HG03520 (cell line): Measurements from ENCODE around the gene HOXD8.

Experiments used
- ATAC-seq: cut with Tn5 transposase; IDR thresholded peaks from one replicate; pipeline ENCODE4 v1.9.1; 2021; ENCODE audit warnings: mild to moderate bottlenecking, moderate library complexity; ENCODE audit not compliant: unreplicated experiment

Gene HOXD8

DNA sequence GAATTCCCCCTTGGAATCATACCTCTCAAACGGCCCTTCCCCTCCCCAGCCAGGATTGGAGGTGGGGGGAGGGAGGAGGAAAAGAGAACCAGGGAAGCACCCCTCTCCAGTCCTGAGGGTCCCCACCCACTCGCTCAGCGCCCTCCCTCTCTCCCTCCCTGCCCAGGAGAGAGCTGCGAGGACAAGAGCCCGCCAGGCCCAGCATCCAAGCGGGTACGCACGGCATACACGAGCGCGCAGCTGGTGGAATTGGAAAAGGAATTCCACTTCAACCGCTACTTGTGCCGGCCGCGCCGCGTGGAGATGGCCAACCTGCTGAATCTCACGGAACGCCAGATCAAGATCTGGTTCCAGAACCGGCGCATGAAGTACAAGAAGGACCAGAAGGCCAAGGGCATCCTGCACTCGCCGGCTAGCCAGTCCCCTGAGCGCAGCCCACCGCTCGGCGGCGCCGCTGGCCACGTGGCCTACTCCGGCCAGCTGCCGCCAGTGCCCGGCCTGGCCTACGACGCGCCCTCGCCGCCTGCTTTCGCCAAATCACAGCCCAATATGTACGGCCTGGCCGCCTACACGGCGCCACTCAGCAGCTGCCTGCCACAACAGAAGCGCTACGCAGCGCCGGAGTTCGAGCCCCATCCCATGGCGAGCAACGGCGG is 42.0 kb downstream of the HOXD8 start:
- no peak for ATAC-seq

GRCh38 chr2:176172007-176172894 is 42.7 kb downstream of the HOXD8 start:
- ATAC-seq: no peak

DNA sequence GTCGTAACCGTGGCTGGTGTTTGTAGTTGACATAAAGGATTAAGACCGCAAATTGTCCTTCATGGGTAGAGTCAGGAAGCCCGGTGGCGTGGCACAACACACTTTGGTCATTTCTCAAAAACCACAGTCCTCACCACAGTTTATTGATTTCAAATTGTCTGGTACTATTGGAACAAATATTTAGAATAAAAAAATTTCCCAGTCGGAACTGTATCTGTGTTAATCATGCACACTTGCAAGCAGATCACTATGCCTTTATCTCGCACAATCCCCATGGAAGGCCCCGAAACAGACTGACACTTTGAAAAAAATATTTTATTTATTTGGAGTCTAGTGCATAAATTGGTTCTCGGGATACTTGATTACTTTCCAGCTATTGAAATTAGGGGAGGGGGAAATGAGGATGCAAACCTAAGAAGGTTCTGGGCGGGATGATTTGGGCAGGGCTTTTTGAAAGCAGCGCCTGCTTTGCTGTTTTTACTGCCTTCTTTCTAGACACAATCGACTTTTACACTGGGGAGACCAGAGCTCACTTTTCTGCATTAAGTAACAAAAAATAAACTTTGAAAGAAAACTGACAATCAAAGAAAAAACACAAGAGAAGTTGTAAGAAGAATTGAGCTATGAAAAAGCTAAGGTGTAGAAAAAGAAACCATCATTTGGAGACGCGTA is 43.5 kb downstream of the HOXD8 start:
- ATAC-seq: no peak

DNA sequence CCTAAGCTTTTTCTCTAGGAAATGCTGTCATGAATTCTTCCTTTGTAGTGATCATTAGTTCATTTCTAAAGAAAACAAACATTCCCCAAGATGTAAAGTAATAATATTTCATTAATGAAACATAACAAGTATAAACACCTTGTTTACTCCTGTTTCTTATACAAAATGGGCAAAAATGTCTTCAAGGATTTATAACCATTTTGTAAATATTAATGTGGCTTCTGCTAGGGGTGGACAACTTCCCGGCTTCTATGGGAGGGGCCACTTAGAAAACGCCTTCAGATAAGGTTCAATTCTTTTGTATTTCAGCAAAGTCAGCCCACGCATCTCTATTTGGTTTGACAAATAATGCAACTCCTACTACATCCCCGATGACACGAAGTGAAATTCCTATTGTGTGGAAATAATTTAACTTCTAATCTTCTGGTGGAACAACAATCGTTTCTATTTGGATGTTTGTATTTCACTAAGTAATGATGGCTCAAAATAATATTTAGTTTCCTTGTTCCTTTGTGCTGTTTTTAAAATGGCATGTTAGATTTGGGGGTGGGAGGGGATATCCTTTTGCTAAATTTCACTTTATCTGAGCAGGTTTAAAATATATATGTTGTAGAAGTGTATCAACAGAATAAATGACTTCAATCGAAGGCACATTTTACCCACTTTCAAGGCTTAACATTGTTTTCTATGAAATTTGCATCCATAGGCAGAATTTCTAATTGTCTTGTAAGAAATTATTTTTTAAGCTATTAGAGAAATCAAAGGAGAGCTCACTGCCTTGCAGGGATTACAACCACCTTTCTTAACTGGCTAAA is 44.3 kb downstream of the HOXD8 start:
- ATAC-seq: no peak

GRCh38 chr2:176174382-176174823 is 44.9 kb downstream of the HOXD8 start:
- ATAC-seq: no peak

DNA sequence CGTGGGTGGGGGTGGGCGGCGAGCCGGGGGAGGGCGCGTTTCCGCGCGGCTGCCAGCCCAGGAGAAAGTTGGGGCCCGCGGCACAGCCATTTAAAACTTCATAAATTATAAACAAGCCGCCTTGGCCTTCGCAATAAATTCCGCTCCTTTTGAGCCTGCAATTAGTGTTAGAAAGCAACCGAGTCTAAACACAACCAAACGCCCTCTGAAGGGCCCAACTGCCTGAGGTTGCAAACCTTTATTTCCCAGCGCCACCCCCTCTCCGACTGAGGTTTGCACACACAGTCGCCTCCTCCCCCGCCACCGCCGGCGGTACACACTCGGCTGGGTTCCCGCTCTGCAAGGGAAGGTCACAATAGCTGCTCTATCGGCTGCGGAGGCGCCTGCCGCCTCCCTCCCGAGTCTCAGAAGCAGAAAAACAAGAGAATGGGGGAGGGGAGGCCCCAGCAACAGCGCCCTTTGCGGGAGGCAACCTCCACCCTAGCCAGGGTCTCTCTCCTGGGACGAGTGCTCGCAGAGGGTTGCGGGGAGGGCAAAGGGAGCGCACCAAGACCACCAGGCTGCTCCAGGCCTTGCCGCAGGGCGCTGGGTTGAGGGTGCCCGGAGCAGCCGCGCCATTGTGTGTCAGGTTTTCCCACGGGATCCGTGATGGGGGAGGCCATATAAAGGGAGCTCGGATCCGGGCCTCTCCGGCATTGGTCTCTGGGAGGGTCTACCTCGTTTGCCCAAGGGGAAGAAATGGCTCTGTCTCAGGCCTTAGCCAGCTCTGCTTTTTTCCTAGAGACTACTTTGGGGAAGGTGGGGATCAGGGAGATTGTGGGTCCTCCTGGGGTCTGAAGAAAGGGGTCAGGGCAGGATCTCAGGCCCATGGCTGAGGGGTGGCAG is 45.6 kb downstream of the HOXD8 start:
- no peak for ATAC-seq

- ATAC-seq: no peak
These were observed 46.5 kb downstream of the HOXD8 start for GRCh38 chr2:176175709-176176607.

DNA sequence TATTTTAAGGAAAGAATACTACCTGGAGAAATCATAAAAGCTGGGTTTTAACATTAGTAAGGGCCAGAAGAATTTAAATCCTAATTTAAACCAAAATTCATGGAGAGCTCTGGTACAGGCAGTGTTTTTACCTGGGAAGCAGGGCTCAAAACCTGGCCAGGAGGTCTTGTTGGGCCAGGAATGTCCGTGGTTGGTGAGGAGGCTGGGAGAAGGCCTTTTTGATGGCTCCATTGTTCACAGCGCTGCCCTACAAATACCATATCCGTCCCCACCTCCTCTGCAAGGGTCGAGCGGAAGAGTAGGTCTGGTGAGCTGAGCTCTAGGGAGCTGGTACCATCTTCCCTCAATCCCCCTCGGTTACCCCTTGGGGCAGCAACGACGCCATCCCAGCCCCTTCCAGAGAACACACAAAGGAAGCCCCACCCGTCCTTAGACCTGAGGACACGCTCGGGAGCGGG is 48.1 kb downstream of the HOXD8 start:
- ATAC-seq: no peak

DNA sequence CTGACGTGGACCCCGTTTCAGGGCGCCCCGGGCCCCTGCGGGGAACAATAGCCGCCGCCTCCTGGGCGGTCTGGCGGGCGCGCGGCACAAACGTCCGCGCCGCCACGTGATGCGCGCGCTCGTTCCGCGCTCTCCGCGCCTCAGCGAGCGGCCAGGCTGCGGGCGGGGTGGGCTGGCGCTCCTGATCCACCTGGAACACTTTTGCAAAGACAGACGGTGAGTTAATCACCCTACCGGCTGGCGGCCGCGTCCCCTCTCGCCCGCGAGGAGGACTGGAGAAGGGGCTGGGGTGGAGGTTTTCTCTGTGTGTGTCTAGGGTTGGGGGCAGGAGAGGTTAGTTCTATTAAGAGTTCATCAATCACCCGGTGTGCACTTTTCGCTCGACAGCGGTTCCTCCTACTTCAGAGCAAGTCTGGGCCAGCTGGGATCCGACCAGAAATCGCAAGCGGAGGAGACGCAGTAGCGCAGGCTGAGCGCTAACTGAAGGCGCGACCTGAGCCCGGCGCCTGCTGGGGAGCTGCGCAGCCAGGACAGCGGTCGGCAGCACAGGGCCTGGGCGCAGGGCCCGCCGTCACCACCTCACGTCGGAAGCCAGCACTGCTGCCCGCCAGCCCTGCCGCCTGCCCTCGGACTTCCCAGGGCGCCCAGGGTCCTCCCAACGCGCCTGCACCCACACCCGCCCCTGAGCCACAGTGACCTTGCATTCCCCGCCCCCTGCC is 48.7 kb downstream of the HOXD8 start:
- ATAC-seq: no peak

DNA sequence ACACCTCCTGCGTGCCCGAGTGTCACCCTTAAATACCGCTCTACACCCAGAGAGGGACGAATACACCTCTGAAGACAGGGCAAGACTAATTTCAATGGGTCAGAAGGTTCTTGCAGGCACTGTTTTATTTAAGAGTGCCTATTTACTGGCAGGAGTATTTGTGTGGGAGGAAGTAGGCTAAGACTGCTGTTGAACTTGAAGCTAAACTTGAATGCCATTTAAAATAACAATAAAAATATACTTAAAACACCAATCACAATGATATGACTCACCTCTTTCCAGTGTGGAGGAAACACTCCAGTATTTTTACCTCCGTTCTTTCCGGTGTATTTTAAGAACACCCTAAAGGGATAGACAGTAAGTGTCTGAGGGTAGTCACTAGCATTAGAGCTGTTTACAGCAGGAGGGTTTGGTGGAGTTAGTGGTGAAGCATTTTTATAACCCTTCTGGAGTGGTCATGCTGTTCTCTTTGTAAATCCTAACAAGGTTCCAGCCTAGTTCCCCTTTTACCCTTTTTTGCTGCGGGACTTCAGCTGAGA is 49.3 kb downstream of the HOXD8 start:
- ATAC-seq: no peak

- ATAC-seq: no peak
These were observed 52.0 kb downstream of the HOXD8 start for GRCh38 chr2:176181551-176181950.
